Kidney (tissue), 14 donors: ENCODE data around the gene CERS5. TPM values are rescaled to one million over a fixed set of nuclear protein-coding genes. Genes with fewer than 3 reads are reported as not detected.

Experiments used
- DNase-seq, 5 donors: peaks; one replicate each; pipeline ENCODE4 v3.0.0-alpha.2; 2013 to 2020
- FAIRE-seq: peaks from 2 replicates; lab custom pipeline; 2012; peaks lifted over from hg19 to GRCh38; lab: Jason Lieb, UNC
- H3K27ac ChIP-seq, 2 donors: one replicate each; pipeline ENCODE4 v1.7.0; 2013; ENCODE audit warnings: low read depth in 2 of 2, low read length in 2 of 2, inconsistent platforms in 1 of 2
- H3K27me3 ChIP-seq: one replicate; pipeline ENCODE4 v1.7.1; 2013; ENCODE audit warnings: low read length, inconsistent platforms; ENCODE audit not compliant: control insufficient read depth, insufficient read depth
- H3K36me3 ChIP-seq, 3 donors: one replicate each; pipeline versions ENCODE4 v1.7.0 to v1.7.1; 2013; ENCODE audit warnings: low read length in 3 of 3, control low read depth in 1 of 3, inconsistent platforms in 1 of 3; ENCODE audit not compliant: insufficient read depth in 3 of 3, control insufficient read depth in 2 of 3
- H3K4me1 ChIP-seq, 3 donors: one replicate each; pipeline versions ENCODE4 v1.7.0 to v1.7.1; 2013; ENCODE audit warnings: low read length in 3 of 3, inconsistent platforms in 1 of 3, low read depth in 1 of 3; ENCODE audit not compliant: control insufficient read depth in 2 of 3, insufficient read depth in 2 of 3
- H3K4me3 ChIP-seq, 3 donors: one replicate each; pipeline versions ENCODE4 v1.7.0 to v1.8.1; 2013; ENCODE audit warnings: low read length in 3 of 3, control low read depth in 1 of 3, inconsistent platforms in 1 of 3
- H3K9ac ChIP-seq, 3 donors: one replicate each; pipeline versions ENCODE4 v1.7.0 to v1.7.1; 2013; ENCODE audit warnings: low read length in 3 of 3, control low read depth in 1 of 3, inconsistent platforms in 1 of 3
- H3K9me3 ChIP-seq, 3 donors: one replicate each; pipeline versions ENCODE4 v1.7.0 to v1.7.1; 2013; ENCODE audit warnings: low read length in 3 of 3, control low read depth in 1 of 3, inconsistent platforms in 1 of 3; ENCODE audit not compliant: control insufficient read depth in 2 of 3, insufficient read depth in 1 of 3
- CTCF ChIP-seq: IDR thresholded peaks from 3 replicates; pipeline ENCODE4 v1.5.1; 2012; ENCODE audit warnings: mild to moderate bottlenecking, moderate library complexity, borderline replicate concordance; ENCODE audit not compliant: insufficient read depth; ENCODE audit errors: extremely low read depth
- intact Hi-C: fragments of 100-400 bp; cut with DNase I; formaldehyde crosslinking; loops from one replicate; pipeline ENCODE4 v1.11.1; 2022
- polyA plus RNA-seq: library from polyadenylated mRNA; stranded (reverse); fragments of 350-450 nt; fragmentation: Illumina TruSeq; extraction: RNeasy Lipid Tissue Mini Kit (QIAGEN cat#74804); gene quantifications from one replicate; pipeline ENCODE4 v1.2.3, GENCODE V29; 2014; ENCODE audit warnings: low read depth, low replicate concordance; ENCODE audit not compliant: insufficient read depth
- total RNA-seq: library from RNA; stranded (reverse); fragmentation: NEBNext Ultra II Directional; extraction: Animal tissue kit (Norgen Biotek cat#: 25700); gene quantifications from one replicate; pipeline ENCODE4 v1.2.1, GENCODE V29; 2021
- donor health status: control.
- donor health status: control.
- donor health status: control.
- donor health status: control.
- donor health status: control.
- donor health status: DM: yes; HTN: yes; CAD: no.
- donor health status: Normal renal cell carcinoma (clear cell type).

CERS5 gene
- total and polyA plus RNA-seq, 2 donors from 2014 or later = 40.2 to 52.1 TPM

- H3K4me1 ChIP-seq = peaks cover 0 to 16% (median 14%) of the 10 kb centered on the region in 3 donors
- peak overlapping the region in 1 of 3 donors; percentile 71 for H3K4me3 ChIP-seq
- no peak overlapping the region for H3K9ac ChIP-seq
- DNase-seq (no peak), FAIRE-seq (no peak)
- no peak for TF ChIP-seq CTCF
- H3K36me3 ChIP-seq = peaks cover 2 to 23% (median 10%) of the 10 kb centered on the region in 3 donors
- H3K27me3 ChIP-seq = no peaks in the 10 kb centered on the region
- no peaks in the 10 kb centered on the region for H3K9me3 ChIP-seq
- intact Hi-C loops = no loop called here
- H3K27ac ChIP-seq = peak overlapping the region; percentile 26 to 81
These were observed 63.8 kb downstream of the CERS5 start for GRCh38 chr12:50103351-50103750.

GRCh38 chr12:50102646-50103309, 64.4 kb downstream of the CERS5 start:
- no peaks in the 10 kb centered on the region for H3K9me3 ChIP-seq
- DNase-seq (no peak), FAIRE-seq (no peak)
- peak overlapping the region; percentile 26 to 81 for H3K27ac ChIP-seq
- H3K9ac ChIP-seq = peak overlapping the region in 1 of 3 donors; percentile 30
- H3K36me3 ChIP-seq = peaks cover 4 to 29% (median 16%) of the 10 kb centered on the region in 3 donors
- no peaks in the 10 kb centered on the region for H3K27me3 ChIP-seq
- H3K4me3 ChIP-seq = no peak overlapping the region
- no peak for TF ChIP-seq CTCF
- H3K4me1 ChIP-seq = peaks cover 0 to 16% (median 14%) of the 10 kb centered on the region in 3 donors
- intact Hi-C loops = no loop called here

- TF ChIP-seq CTCF = no peak
- DNase-seq (no peak), FAIRE-seq (no peak)
- Histone ChIP-seq H3K36me3 (peaks cover 4 to 24% (median 16%) of the 10 kb centered on the region in 3 donors), H3K27me3 (no peaks in the 10 kb centered on the region), H3K27ac (peak overlapping the region; percentile 41 to 81), H3K9me3 (no peaks in the 10 kb centered on the region), H3K4me1 (peaks cover 0 to 16% (median 11%) of the 10 kb centered on the region in 3 donors), H3K4me3 (no peak overlapping the region), H3K9ac (peak overlapping the region in 1 of 3 donors; percentile 30)
- intact Hi-C loops = no loop called here
These were observed 65.0 kb downstream of the CERS5 start for GRCh38 chr12:50102131-50102531.
